Activated CD4-positive, alpha-beta memory T cell treated with anti-CD3 and anti-CD28 coated beads for 36 hours (primary cell): Measurements from ENCODE around the gene S100A8. TPM values are rescaled to one million over a fixed set of nuclear protein-coding genes. Genes with fewer than 3 reads are reported as not detected.

Experiments used
- CTCF ChIA-PET: fragments of 350-600 bp; sonication (Branson Sonifier 250); formaldehyde crosslinking; loops from one replicate; lab custom pipeline; 2021; ENCODE audit warnings: antibody characterized with exemption, inconsistent platforms; lab: Charles Lee
- POLR2A ChIA-PET: fragments of 350-600 bp; sonication (Branson Sonifier 250); formaldehyde crosslinking; loops from one replicate; lab custom pipeline; 2021; ENCODE audit warnings: antibody characterized with exemption; lab: Charles Lee
- DNase-seq: peaks from one replicate; pipeline ENCODE4 v3.0.0-alpha.2; 2020
- H3K27ac Mint-ChIP-seq: one replicate; pipeline ENCODE4 v1.8.0; 2021; ENCODE audit warnings: mixed read lengths
- H3K27me3 Mint-ChIP-seq: one replicate; pipeline ENCODE4 v1.8.0; 2021; ENCODE audit warnings: mixed read lengths
- H3K36me3 Mint-ChIP-seq: one replicate; pipeline ENCODE4 v1.8.0; 2021; ENCODE audit warnings: mixed read lengths
- H3K4me1 Mint-ChIP-seq: one replicate; pipeline ENCODE4 v1.8.0; 2021; ENCODE audit warnings: low read depth, mixed read lengths
- H3K4me3 Mint-ChIP-seq: one replicate; pipeline ENCODE4 v1.8.0; 2021; ENCODE audit warnings: mild to moderate bottlenecking, mixed read lengths
- H3K9me3 Mint-ChIP-seq: one replicate; pipeline ENCODE4 v1.8.0; 2021; ENCODE audit warnings: mixed read lengths
- intact Hi-C: fragments of 100-400 bp; cut with micrococcal nuclease; formaldehyde crosslinking; loops from one replicate; pipeline ENCODE4 v1.15.1; 2023
- total RNA-seq, 2 experiments: library from RNA; stranded (reverse); gene quantifications; one replicate each; pipeline ENCODE4 v1.2.3, GENCODE V29; 2021

Gene S100A8
- total RNA-seq, 2 experiments from 2014 or later = not detected

- intact Hi-C loops = no loop called here
These were observed 3.9 kb downstream of the S100A8 start for GRCh38 chr1:153387001-153387400.

GRCh38 chr1:153386500-153386901 lies 4.4 kb downstream of the S100A8 start:
- intact Hi-C loops = no loop called here
- peaks cover 10% of the 10 kb centered on the region for H3K27me3 Mint-ChIP-seq
- ChIA-PET CTCF (interaction anchor here (1.4 kb wide), 1 partner anchor 79 kb away, joined by 3 read pairs; no protein-coding TSS in a partner anchor), POLR2A (interaction anchor here (0.6 kb wide), 1 partner anchor 785 kb away, joined by 3 read pairs; no protein-coding TSS in a partner anchor)
- peaks cover 6% of the 10 kb centered on the region for H3K4me1 Mint-ChIP-seq
- H3K36me3 Mint-ChIP-seq = peaks cover 2% of the 10 kb centered on the region
- DNase-seq = no peak
- H3K27ac Mint-ChIP-seq = no peak overlapping the region
- no peak overlapping the region for H3K4me3 Mint-ChIP-seq
- H3K9me3 Mint-ChIP-seq = peaks cover 9% of the 10 kb centered on the region

More at GRCh38 chr1:153387001-153387400, 3.9 kb downstream of the S100A8 start:
- H3K4me3 Mint-ChIP-seq = no peak overlapping the region
- H3K4me1 Mint-ChIP-seq = peaks cover 6% of the 10 kb centered on the region
- peaks cover under 1% of the 10 kb centered on the region for H3K36me3 Mint-ChIP-seq
- POLR2A ChIA-PET = no interaction called here
- H3K27ac Mint-ChIP-seq = no peak overlapping the region
- CTCF ChIA-PET = interaction anchor here (1.4 kb wide), 1 partner anchor 79 kb away, joined by 3 read pairs; no protein-coding TSS in a partner anchor
- H3K9me3 Mint-ChIP-seq = peaks cover 4% of the 10 kb centered on the region
- H3K27me3 Mint-ChIP-seq = peaks cover 8% of the 10 kb centered on the region
- no peak for DNase-seq

- H3K4me1 Mint-ChIP-seq = peaks cover 6% of the 10 kb centered on the region
- POLR2A ChIA-PET = no interaction called here
These were observed 5.8 kb downstream of the S100A8 start for GRCh38 chr1:153384958-153385580.

GRCh38 chr1:153380711-153381110 lies 10.2 kb downstream of the S100A8 start:
- Mint-ChIP-seq H3K9me3 (peaks cover 15% of the 10 kb centered on the region), H3K4me1 (no peaks in the 10 kb centered on the region), H3K4me3 (no peak overlapping the region), H3K27ac (no peak overlapping the region), H3K36me3 (peaks cover 4% of the 10 kb centered on the region), H3K27me3 (peaks cover 20% of the 10 kb centered on the region)
- DNase-seq = no peak
- intact Hi-C loops = no loop called here
- ChIA-PET POLR2A (no interaction called here), CTCF (no interaction called here)

More at GRCh38 chr1:153384958-153385580, 5.8 kb downstream of the S100A8 start:
- intact Hi-C loops = no loop called here
- H3K27ac Mint-ChIP-seq = no peak overlapping the region
- peaks cover 15% of the 10 kb centered on the region for H3K9me3 Mint-ChIP-seq
- H3K36me3 Mint-ChIP-seq = peaks cover 4% of the 10 kb centered on the region
- CTCF ChIA-PET = no interaction called here
- DNase-seq = no peak
- peaks cover 13% of the 10 kb centered on the region for H3K27me3 Mint-ChIP-seq
- no peak overlapping the region for H3K4me3 Mint-ChIP-seq

GRCh38 chr1:153379591-153379990 lies 11.3 kb downstream of the S100A8 start:
- POLR2A ChIA-PET = no interaction called here
- peaks cover 22% of the 10 kb centered on the region for H3K27me3 Mint-ChIP-seq
- H3K36me3 Mint-ChIP-seq = peaks cover 4% of the 10 kb centered on the region
- no peak overlapping the region for H3K27ac Mint-ChIP-seq
- peaks cover 15% of the 10 kb centered on the region for H3K9me3 Mint-ChIP-seq
- H3K4me1 Mint-ChIP-seq = no peaks in the 10 kb centered on the region
- CTCF ChIA-PET = no interaction called here
- H3K4me3 Mint-ChIP-seq = no peak overlapping the region
- intact Hi-C loops = no loop called here
- no peak for DNase-seq

- H3K36me3 Mint-ChIP-seq = no peaks in the 10 kb centered on the region
- peaks cover 15% of the 10 kb centered on the region for H3K27me3 Mint-ChIP-seq
- ChIA-PET CTCF (interaction anchor here (0.6 kb wide), 1 partner anchor 149 kb away, joined by 4 read pairs; no protein-coding TSS in a partner anchor), POLR2A (no interaction called here)
- no peak within 1 kb of the TSS for H3K4me3 Mint-ChIP-seq
- no peaks in the 10 kb centered on the region for H3K9me3 Mint-ChIP-seq
- intact Hi-C loops = no loop called here
- no peak within 1 kb of the TSS for H3K27ac Mint-ChIP-seq
- H3K4me1 Mint-ChIP-seq = no peaks in the 10 kb centered on the region
- DNase-seq = no peak
These were observed 15.4 kb downstream of the S100A8 start, which contains the start of gene S100A12 for GRCh38 chr1:153375511-153375910. Gene S100A12, minus strand, starts transcription at chr1:153375621. Its CDS starts 1,029 bp downstream, at chr1:153374592.

GRCh38 chr1:153374071-153374470 lies 16.8 kb downstream of the S100A8 start:
- Mint-ChIP-seq H3K4me1 (no peaks in the 10 kb centered on the region), H3K27me3 (peaks cover 14% of the 10 kb centered on the region), H3K4me3 (no peak overlapping the region), H3K27ac (no peak overlapping the region), H3K9me3 (no peaks in the 10 kb centered on the region), H3K36me3 (no peaks in the 10 kb centered on the region)
- POLR2A ChIA-PET = no interaction called here
- intact Hi-C loops = no loop called here
- CTCF ChIA-PET = no interaction called here
- no peak for DNase-seq

GRCh38 chr1:153372571-153372970 lies 18.3 kb downstream of the S100A8 start:
- ChIA-PET CTCF (interaction anchor here (0.8 kb wide), 1 partner anchor 20 kb away, joined by 3 read pairs; no protein-coding TSS in a partner anchor), POLR2A (no interaction called here)
- intact Hi-C loops = no loop called here
- Mint-ChIP-seq H3K27ac (no peak overlapping the region), H3K4me1 (no peaks in the 10 kb centered on the region), H3K9me3 (no peaks in the 10 kb centered on the region), H3K4me3 (no peak overlapping the region), H3K27me3 (peaks cover 14% of the 10 kb centered on the region), H3K36me3 (no peaks in the 10 kb centered on the region)
- no peak for DNase-seq

- Mint-ChIP-seq H3K9me3 (no peaks in the 10 kb centered on the region), H3K27me3 (peaks cover 8% of the 10 kb centered on the region), H3K4me3 (no peak overlapping the region), H3K36me3 (no peaks in the 10 kb centered on the region), H3K4me1 (no peaks in the 10 kb centered on the region), H3K27ac (no peak overlapping the region)
- CTCF ChIA-PET = no interaction called here
- intact Hi-C loops = no loop called here
- no peak for DNase-seq
- POLR2A ChIA-PET = no interaction called here
These were observed 19.6 kb downstream of the S100A8 start for GRCh38 chr1:153371231-153371630.

- H3K4me1 Mint-ChIP-seq = no peaks in the 10 kb centered on the region
These were observed 20.7 kb downstream of the S100A8 start for GRCh38 chr1:153370146-153370545.

GRCh38 chr1:153368495-153368894 lies 22.4 kb downstream of the S100A8 start:
- Mint-ChIP-seq H3K36me3 (no peaks in the 10 kb centered on the region), H3K27ac (no peak overlapping the region), H3K4me1 (no peaks in the 10 kb centered on the region), H3K9me3 (no peaks in the 10 kb centered on the region), H3K27me3 (peaks cover 5% of the 10 kb centered on the region), H3K4me3 (no peak overlapping the region)
- intact Hi-C loops = no loop called here
- ChIA-PET CTCF (no interaction called here), POLR2A (no interaction called here)
- DNase-seq = no peak

More at GRCh38 chr1:153370146-153370545, 20.7 kb downstream of the S100A8 start:
- peaks cover 8% of the 10 kb centered on the region for H3K27me3 Mint-ChIP-seq
- ChIA-PET CTCF (no interaction called here), POLR2A (no interaction called here)
- no peak for DNase-seq
- no peak overlapping the region for H3K27ac Mint-ChIP-seq
- intact Hi-C loops = no loop called here
- no peaks in the 10 kb centered on the region for H3K36me3 Mint-ChIP-seq
- H3K9me3 Mint-ChIP-seq = no peaks in the 10 kb centered on the region
- H3K4me3 Mint-ChIP-seq = no peak overlapping the region

- CTCF ChIA-PET = no interaction called here
These were observed 23.8 kb downstream of the S100A8 start for GRCh38 chr1:153367090-153367489.

GRCh38 chr1:153366261-153366660 lies 24.6 kb downstream of the S100A8 start:
- Mint-ChIP-seq H3K27ac (no peak overlapping the region), H3K9me3 (no peaks in the 10 kb centered on the region), H3K4me1 (no peaks in the 10 kb centered on the region), H3K36me3 (no peaks in the 10 kb centered on the region), H3K4me3 (no peak overlapping the region), H3K27me3 (peaks cover 8% of the 10 kb centered on the region)
- ChIA-PET CTCF (no interaction called here), POLR2A (no interaction called here)
- intact Hi-C loops = no loop called here
- DNase-seq = no peak

More at GRCh38 chr1:153367090-153367489, 23.8 kb downstream of the S100A8 start:
- Mint-ChIP-seq H3K27me3 (peaks cover 8% of the 10 kb centered on the region), H3K4me1 (no peaks in the 10 kb centered on the region), H3K27ac (no peak overlapping the region), H3K4me3 (no peak overlapping the region), H3K9me3 (no peaks in the 10 kb centered on the region), H3K36me3 (no peaks in the 10 kb centered on the region)
- DNase-seq = no peak
- POLR2A ChIA-PET = no interaction called here
- intact Hi-C loops = no loop called here
